SH-SY5Y (cell line): Measurements from ENCODE around the gene CALM1.

Experiments
- GATA2 ChIP-seq: IDR thresholded peaks from 2 replicates; pipeline ENCODE4 v1.6.1; 2011; ENCODE audit warnings: mild to moderate bottlenecking, low read depth, low read length
- GATA3 ChIP-seq: IDR thresholded peaks from 2 replicates; pipeline ENCODE4 v1.6.1; 2011; ENCODE audit warnings: low read depth, mild to moderate bottlenecking, low read length, moderate library complexity

DNA sequence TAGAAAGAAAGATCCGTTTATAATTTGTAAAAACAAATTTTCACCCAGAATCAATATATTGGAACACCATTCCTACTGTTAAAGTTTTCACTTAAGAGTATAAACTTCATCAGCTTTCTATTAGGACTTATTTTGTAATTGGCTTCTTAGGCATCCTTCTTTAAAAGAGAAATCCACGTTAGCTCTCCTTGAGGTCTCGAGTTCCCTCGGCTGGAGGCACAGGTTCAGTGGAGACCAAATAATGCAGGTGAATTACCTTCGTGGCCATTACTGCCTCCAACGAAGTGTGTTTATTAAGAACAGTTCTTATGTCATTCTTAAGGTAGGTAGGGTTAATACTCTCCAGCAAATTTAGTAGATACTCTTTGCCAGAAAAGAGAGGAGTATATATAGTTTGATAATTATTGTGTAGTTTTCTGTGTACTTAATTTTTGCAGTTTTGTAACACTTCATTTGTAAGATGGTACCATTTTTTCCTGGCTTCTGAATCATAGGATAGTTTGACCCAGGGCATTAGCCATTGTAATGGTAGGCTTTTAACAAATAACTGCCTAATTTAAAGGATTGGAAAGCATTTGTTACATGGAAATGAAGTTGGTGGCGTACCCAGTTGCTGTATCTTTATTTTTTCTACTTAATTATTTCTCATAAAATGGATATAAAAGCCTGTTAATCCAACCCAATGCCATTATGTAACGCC, 2.2 kb downstream of the CALM1 start:
- TF ChIP-seq GATA2 (no peak), GATA3 (no peak)
